Left ventricle myocardium inferior (tissue), 1 donor: ENCODE results near the gene ACO2. TPM values are rescaled to one million over a fixed set of nuclear protein-coding genes. Genes with fewer than 3 reads are reported as not detected.
"Not testable (repeated sequence)": the region's sequence is repeated elsewhere in the genome, so short reads cannot be mapped to it uniquely, and the experiment has no call there.

Experiments
- DNase-seq: peaks from one replicate; pipeline ENCODE4 v3.0.0-alpha.2; 2020
- H3K27ac ChIP-seq: fragments of 200-600 bp; replicated peaks from 2 replicates; pipeline ENCODE4 v1.8.0; 2021
- H3K27me3 ChIP-seq: fragments of 200-600 bp; 2 replicates; pipeline ENCODE4 v1.8.0; 2021; ENCODE audit warnings: low read depth
- H3K36me3 ChIP-seq: fragments of 200-600 bp; 2 replicates; pipeline ENCODE4 v1.8.0; 2021
- H3K4me1 ChIP-seq: fragments of 200-600 bp; 2 replicates; pipeline ENCODE4 v1.8.0; 2021
- H3K4me3 ChIP-seq: fragments of 200-600 bp; 2 replicates; pipeline ENCODE4 v1.8.0; 2021; ENCODE audit warnings: mild to moderate bottlenecking, moderate library complexity
- H3K9me3 ChIP-seq: fragments of 200-600 bp; replicated peaks from 2 replicates; pipeline ENCODE4 v1.8.0; 2021
- CTCF ChIP-seq: fragments of 200-600 bp; IDR thresholded peaks from 2 replicates; pipeline ENCODE4 v1.8.0; 2021; ENCODE audit warnings: antibody characterized with exemption, mild to moderate bottlenecking, borderline replicate concordance
- intact Hi-C: fragments of 100-400 bp; cut with micrococcal nuclease; formaldehyde crosslinking; loops from one replicate; pipeline ENCODE4 v1.11.0; 2022
- long read RNA-seq: library from polyadenylated mRNA; unstranded; transcript quantifications from one replicate; pipeline ENCODE4 v2.0.0, GENCODE V29; 2021
- total RNA-seq: library from RNA; stranded (reverse); fragmentation: NEBNext Ultra II Directional; extraction: Animal tissue kit (Norgen Biotek cat#: 25700); gene quantifications from one replicate; pipeline ENCODE4 v1.2.1, GENCODE V29; 2021
- donor health status: DM: no; HTN: yes; CAD: no; lungs with severe emphysema.

Gene ACO2
- total RNA-seq, result 851 TPM
- long read RNA-seq, transcript ACO2-201 (18 exons, 2,741 nt), result major isoform, 1,039 of 1,385 reads
- long read RNA-seq, partial matches to known transcripts, result 308 of 1,385 reads
- long read RNA-seq, other reads (novel, unspliced or antisense), result 36 of 1,385 reads

DNA sequence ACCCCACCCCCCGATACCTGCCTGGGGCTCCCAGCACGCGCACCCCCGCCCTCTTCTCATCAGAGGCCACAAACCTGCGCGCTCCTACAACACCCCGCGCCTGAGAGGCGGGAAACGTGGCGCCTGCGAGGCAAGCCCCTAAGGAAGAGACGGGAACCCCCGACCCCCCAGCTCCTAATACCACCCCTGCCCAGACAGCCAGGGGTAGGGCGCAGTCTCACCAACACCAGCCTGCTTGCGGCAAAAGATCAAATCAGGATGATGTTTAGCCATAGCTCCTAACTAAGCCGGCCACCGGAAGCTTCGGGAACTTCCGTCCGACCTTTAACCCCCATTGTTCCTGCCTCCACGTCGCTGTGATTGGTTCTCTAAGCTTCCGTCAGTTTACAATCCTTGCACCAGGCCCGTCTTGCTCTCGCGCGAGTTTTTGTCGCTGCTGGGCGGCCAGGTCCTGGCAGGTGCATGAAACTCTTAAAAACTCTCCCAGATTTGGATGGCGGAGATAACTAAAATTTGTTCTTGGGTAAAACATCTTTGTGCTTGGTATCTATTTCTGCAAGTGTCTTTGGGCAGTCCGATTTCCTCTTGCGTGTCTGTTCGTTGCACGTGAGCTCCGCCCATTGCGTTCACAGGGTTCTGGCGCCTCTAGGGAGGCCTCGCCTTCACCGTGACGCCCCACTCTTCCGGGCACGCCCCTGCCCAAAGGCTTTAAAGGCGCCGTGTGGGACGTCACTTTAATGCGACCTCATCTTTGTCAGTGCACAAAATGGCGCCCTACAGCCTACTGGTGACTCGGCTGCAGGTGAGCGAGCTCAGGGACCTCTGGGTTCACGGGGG is at the start of gene ACO2, which contains the start of gene PHF5A:
Gene ACO2 (plus strand): TSS at position 737 of the 837 bp plus-strand sequence. CDS start 30 bp downstream, at position 767.
Gene PHF5A (minus strand): TSS at position 312 of the 837 bp plus-strand sequence. CDS start 39 bp downstream, at position 273.
- H3K27me3 ChIP-seq, result no peaks in the 10 kb centered on the region
- H3K9me3 ChIP-seq, result no peaks in the 10 kb centered on the region
- H3K4me1 ChIP-seq, result peaks cover 70% of the 10 kb centered on the region
- DNase-seq, result peak; percentile 98
- intact Hi-C loops, result no loop called here
- H3K36me3 ChIP-seq, result peaks cover 50% of the 10 kb centered on the region
- H3K27ac ChIP-seq, result peak within 1 kb of the TSS; percentile 98
- H3K4me3 ChIP-seq, result peak within 1 kb of the TSS; percentile 97
- TF ChIP-seq CTCF, result peak; percentile 9

GRCh38 chr22:41425660-41426365 is 43.1 kb upstream of the ACO2 start:
- TF ChIP-seq CTCF, result no peak
- Histone ChIP-seq H3K27me3 (no peaks in the 10 kb centered on the region), H3K27ac (peak overlapping the region; percentile 36), H3K36me3 (peaks cover 58% of the 10 kb centered on the region), H3K4me1 (no peaks in the 10 kb centered on the region), H3K4me3 (no peak overlapping the region), H3K9me3 (no peaks in the 10 kb centered on the region)
- intact Hi-C loops, result no loop called here
- no peak for DNase-seq

DNA sequence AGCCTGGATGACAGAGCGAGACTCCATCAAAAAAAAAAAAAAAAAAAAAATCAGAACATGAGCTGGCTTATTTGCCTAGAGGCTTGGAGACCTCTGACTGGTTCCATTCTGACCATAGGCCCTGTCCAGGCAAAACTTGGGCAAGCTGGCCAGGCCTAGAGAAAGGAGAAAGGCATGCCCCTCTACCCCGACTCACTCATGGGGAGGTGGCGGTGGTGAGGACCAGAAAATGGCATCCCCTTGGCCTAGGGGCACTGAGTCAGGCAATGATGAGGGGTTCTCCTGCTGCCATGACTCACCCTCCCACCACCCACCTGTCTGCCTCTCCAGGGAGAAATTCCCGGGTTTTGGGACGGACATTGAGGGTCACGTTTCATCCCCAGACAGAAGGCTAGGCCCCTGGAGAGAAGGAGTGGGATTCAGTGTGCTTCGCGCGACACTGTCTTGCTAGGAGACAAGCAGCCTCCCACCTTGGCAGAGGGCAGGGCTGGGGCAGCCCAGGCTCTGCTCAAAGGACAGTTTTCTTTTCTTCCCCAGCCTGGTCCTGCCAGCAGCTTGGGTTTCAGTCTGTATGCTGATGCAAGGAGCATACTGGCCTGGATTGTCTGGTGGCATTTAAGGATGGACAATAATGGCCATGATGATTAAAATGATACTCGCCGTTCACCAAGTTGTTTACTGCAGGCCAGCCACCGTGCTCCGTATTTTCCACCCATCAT is 39.5 kb upstream of the ACO2 start:
- peaks cover 59% of the 10 kb centered on the region for H3K36me3 ChIP-seq
- no peaks in the 10 kb centered on the region for H3K9me3 ChIP-seq
- intact Hi-C loops, result no loop called here
- H3K4me1 ChIP-seq, result peaks cover 19% of the 10 kb centered on the region
- H3K27ac ChIP-seq, result peak overlapping the region; percentile 36
- no peak for DNase-seq
- H3K4me3 ChIP-seq, result no peak overlapping the region
- no peaks in the 10 kb centered on the region for H3K27me3 ChIP-seq
- TF ChIP-seq CTCF, result no peak

- Histone ChIP-seq H3K9me3 (no peaks in the 10 kb centered on the region), H3K27ac (no peak overlapping the region), H3K36me3 (peaks cover 59% of the 10 kb centered on the region), H3K27me3 (no peaks in the 10 kb centered on the region), H3K4me1 (peaks cover 25% of the 10 kb centered on the region), H3K4me3 (no peak overlapping the region)
- intact Hi-C loops, result no loop called here
- TF ChIP-seq CTCF, result no peak
- DNase-seq, result no peak
Measured at GRCh38 chr22:41429951-41430332, 39.0 kb upstream of the ACO2 start.

GRCh38 chr22:41431656-41432055 is 37.3 kb upstream of the ACO2 start:
- intact Hi-C loops, result no loop called here
- TF ChIP-seq CTCF, result no peak
- H3K4me3 ChIP-seq, result no peak overlapping the region
- peak overlapping the region; percentile 100 for H3K27ac ChIP-seq
- peaks cover 42% of the 10 kb centered on the region for H3K4me1 ChIP-seq
- H3K9me3 ChIP-seq, result no peaks in the 10 kb centered on the region
- H3K27me3 ChIP-seq, result no peaks in the 10 kb centered on the region
- H3K36me3 ChIP-seq, result peaks cover 61% of the 10 kb centered on the region
- no peak for DNase-seq

DNA sequence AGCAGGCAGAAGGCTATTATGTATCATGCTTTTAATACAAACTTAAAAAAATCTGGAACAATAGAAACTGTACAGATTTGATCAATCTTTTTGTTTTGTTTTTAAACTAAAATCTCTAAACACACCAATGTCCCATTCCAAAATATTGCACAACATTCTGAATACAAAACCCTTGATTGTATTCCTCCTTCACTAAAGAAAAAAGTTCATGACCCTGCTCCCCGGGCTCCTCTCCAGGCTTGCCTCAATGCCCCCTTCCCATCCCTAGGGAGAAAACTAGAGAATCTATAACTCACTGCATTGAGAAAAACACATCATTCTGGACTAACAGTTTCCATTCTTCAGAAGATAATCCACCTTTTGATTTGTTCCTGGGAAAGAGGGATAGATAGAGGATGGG is 35.4 kb upstream of the ACO2 start:
- DNase-seq, H3K27me3 ChIP-seq, H3K9me3 ChIP-seq, H3K4me3 ChIP-seq, intact Hi-C loops: not testable (repeated sequence)
- peak overlapping the region; percentile 100 for H3K27ac ChIP-seq
- peaks cover 60% of the 10 kb centered on the region for H3K4me1 ChIP-seq
- H3K36me3 ChIP-seq, result peaks cover 59% of the 10 kb centered on the region

DNA sequence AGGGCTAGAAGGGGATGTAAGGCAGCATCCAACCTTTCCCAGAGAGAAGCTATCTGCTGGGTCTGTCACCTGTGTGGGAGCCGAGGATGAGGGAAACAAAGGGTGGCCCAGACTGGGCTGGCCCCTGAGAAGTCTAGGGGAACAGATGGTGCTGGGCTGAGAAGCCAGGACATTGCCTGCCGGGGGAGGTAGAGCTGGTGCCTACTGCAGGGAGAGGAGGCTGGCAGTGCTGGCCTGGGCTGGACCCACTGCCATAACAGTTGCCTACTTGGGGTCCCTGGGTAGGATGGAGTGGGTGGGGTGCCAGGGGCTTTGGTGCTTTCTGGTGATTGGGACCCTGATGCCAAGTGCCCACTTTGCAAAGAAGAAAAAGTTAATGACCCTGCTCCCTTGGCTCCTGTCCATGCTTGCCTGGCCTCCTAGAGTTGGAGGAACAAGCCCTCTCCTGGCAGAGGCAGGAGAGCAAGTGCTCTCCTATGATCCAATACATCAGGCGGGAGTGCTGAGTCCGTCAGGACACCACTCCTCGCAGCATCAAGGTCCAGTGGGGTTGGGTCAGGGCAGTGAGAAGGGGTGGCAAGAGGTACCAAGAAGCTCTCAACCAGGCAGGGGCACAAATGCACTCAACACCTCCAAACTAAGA is 34.4 kb upstream of the ACO2 start:
- H3K36me3 ChIP-seq, result peaks cover 60% of the 10 kb centered on the region
- H3K4me3 ChIP-seq, DNase-seq, intact Hi-C loops, H3K27me3 ChIP-seq, H3K9me3 ChIP-seq: not testable (repeated sequence)
- peak overlapping the region; percentile 100 for H3K27ac ChIP-seq
- H3K4me1 ChIP-seq, result peaks cover 70% of the 10 kb centered on the region
